Measurements from ENCODE around the gene TEX35.
"Not testable (repeated sequence)": the region's sequence is repeated elsewhere in the genome, so short reads cannot be mapped to it uniquely, and the experiment has no call there.

Gene TEX35

DNA sequence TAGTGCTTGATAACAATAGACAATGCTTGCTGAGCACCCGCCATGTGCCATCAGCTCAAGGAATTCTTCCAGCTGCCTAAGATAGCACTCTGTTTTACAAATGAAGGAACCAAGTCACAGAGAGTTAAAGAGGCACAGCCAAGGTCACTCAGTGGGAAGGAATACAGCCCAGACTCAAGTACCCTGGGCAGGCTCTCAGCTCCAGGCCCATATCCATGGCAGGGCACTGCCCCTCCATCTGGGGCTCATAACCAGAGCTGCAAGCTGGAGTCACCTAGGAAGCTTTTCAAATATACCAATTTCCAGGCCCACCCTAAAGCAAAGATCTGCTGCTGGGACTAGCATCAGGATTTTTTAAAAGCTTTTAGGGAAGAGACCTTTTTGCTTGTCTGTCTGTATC, 17.8 kb upstream of the TEX35 start:
- DNase-seq: no peak

DNA sequence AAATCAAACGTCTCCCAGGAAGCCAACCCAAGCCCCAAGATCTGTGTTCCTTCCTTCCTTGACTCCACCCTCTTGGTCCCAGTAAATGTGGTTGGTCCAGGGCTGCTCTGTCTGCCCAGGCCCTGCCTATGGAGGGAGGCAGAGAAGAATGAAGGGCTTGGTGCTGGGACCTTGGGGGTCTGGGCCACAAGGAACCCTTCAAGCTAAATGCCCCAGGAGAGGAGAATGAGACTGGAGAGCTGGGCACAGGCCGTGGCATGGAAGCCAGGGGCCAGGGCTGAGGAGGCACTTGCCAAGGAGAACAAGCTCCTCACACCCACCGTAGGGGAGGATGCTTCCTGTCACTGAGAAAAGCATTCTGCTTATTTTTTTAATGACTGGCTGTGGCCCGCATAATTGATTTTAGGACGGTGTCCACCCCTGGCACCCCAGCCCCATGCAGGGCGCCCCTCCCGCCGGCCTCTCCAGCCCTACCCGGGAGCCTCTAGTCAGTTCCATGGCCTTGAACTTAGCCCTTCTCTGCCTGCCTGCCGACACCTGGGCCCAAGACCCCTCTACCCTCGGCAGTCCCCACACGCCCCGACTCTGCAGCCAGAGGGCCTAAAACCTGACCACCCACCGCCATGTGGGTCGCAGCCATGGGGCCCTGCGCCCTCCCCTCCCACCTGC, 17.0 kb upstream of the TEX35 start:
- no peak for DNase-seq

DNA sequence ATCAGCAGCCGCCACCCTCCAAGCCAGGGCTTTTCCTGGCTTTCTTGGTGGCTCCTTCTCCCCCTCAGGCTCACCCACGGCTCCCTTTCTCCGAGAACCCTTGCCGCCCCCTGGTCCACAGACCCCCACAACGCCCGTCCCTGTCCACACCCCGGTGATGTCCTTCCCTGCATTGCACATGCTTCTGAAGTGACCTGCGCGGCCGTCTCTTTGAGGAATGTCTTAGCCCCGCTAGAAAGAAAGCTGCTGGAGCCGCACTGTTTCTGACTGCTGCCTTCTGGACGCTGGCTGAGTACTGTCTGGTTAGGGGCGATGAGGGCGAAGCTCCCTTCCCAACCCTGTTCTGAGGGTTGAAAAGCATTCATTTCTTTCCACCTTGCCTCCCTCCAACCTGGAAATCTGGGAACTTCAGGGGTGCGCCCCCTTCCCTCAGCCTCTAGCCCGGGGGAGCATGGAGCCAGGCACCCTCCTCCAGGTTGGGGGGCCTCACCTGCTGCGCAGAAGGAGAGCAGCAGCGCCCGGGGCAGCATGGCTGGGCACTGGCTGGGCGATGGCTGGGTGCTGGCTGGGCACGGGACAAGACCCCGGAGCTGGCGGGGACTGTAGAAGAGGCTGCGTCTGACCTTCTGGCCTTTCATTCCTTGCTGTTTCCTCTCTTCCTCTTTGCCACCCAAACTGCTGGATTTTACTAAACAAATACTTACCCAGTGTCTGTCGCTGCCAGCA, 16.3 kb upstream of the TEX35 start, which contains the start of gene CLEC20A:
CLEC20A (minus strand) TSS at position 555 of the 726 bp plus-strand sequence; CDS start at position 530, 25 bp downstream.
- no peak for DNase-seq

DNA sequence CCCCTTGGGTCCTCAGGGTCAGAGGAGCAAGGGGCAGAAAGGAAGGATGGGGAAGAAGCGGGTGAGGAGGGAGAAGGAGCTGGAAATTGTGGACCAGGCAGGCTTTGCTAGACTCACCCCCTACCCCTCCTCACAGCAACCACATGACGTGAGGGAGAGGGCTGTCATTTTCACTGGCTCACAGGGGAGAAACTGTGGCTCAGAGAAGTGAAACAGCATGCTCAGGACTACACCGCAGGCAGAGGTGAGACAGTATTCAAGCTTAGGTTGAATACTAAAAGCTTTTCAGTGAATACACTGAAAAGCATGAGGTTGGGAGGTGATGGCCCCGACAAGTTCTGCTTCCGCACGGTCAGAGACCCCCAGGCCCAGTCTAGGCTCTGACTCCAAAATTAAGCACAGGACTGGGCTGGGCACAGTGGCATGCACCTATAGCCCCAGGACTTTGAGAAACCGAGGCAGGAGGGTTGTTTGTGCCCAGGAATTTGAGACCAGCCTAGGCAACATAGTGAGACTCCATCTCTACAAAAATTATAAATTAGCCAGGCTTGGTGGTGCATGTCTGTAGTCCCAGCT, 14.9 kb upstream of the TEX35 start:
- no peak for DNase-seq

DNA sequence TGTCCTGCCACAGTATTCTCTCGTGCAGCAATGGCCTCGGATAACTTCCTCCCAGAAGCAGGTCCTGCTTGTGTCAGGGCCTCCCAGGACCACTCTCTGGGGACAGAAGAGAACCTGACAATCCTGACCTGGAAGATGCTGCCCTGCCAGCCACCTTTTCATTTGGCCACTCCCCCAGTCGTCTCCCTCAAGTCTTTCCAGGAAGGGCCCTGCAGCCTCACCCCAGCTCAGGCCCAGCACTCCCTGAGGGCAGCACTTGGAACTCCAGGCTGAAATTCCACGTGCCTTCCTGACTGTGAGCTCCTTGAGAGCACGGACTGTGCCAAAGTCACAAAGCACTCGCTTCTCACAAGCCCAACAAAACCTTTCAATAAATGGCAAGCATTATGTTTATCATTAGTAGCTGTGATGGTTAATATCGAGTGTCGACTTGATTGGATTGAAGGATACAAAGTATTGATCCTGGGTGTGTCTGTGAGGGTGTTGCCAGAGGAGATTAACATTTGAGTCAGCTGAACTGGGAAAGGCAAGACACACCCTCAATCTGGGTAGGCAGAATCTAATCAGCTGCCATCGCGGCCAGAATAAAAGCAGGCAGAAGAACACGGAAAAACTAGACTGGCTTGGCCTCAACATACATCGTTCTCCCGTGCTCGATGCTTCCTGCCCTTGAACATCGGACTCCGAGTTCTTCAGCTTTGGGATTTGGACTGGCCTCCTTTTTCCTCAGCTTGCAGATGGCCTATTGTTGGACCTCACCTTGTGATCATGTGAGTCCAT, 13.8 kb upstream of the TEX35 start:
- DNase-seq: no peak

DNA sequence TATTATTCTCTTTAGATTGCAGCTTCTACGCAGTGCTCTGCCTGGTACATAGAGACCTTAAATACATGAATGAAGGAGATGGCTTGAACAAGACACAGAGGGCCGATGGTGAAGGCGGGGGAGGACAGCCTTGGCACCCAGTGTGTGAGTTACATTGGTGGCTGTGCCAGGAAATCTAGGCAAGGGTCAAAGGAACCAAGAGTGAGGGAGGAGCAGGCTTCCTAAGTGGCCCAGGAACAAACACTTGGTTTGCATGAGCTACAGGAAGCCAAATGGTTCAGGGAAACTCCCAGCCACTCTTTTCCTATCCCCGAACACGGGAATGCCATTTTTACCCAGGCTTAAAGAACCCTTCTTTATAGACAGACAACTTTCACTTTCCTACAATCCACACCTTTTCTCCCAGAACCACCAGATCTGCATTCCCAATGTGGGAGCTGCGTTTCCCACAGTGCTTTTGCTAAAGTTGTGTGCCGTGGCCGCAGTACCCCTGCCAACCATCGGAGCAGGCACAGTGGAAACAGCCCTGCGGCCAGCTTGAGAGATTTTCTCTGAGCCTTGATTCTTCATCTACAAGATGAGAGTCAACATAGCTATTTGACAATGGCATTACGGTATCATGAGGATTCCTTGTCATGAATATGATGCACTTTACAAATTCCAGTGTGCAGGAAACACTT, 12.7 kb upstream of the TEX35 start:
- no peak for DNase-seq

DNA sequence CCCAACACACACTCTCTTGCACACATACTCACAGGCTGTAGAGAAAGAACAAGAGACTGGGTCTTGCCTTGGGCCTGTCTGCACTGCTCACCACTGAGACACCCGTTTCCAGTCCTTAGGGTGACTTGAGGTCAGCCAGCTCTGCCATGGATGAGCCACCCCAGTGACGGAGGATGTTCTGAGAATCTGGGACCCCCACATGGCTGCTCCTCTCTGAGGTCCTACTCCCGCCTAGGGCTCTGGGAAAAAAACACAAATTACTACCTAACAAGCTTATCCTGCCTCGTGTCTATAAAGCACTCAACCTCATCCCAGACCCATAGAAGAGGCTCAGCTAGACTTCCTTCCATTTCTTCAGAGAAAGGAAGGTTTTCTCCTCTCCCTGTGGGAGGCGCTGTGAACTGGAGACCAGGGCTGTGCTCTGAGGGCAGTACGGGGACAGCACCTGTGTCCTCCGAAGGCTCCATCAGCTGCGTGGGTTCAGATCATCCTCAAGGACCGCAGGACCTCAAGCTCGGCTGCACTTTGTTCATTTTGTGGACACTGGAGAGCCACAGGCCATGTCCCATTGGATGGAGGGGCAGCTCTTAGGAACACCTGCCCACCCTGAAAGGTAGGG, 11.9 kb upstream of the TEX35 start:
- DNase-seq: no peak

DNA sequence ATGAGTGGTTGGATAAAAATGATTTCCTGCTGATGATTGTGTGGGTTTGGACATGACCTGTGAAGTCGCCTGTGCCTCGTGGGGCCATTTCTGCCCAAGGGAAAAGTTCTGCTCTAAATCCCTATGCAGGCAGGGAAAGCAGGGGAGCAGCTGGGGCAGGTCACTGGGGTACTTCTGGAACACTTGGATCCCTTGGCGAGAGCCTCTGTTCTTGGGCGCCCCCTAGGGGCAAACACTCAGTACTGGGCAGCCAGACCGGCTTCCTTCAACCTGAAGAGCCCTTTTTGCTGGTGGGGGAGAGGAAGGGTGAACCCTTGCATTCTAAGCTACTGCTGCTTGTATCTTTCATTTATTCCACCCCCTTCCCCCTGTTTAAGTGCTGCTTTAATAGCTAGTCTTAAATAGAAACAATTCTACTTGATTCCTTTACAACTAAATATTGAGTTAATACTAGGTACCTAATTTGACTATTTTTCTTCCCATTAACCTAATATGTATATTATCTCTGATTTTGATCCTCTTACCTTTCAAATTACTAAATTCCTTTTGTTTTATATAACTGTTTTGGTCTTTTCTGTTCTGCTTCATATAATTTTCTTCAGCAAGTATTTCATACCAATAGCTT, 11.1 kb upstream of the TEX35 start:
- peak; percentile 74 for DNase-seq

DNA sequence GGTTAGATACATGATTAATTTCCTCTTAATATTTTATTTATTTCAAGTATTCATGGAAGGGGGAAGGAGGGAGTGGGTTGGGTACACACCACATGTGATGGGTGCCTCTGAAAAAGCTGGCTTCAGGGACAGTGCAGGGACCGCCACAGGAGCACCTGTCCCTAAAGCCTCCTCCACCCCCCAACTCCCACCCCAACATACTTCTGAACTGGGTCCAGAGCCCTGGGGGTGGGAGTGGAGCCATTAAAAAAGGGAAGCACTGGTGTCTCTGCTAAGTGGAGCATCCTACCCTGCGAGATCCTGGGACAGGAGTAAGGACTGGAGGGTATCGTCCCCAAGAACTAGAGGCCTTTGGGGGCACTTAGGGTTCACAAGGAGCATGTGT, 10.6 kb upstream of the TEX35 start:
- DNase-seq: no peak

DNA sequence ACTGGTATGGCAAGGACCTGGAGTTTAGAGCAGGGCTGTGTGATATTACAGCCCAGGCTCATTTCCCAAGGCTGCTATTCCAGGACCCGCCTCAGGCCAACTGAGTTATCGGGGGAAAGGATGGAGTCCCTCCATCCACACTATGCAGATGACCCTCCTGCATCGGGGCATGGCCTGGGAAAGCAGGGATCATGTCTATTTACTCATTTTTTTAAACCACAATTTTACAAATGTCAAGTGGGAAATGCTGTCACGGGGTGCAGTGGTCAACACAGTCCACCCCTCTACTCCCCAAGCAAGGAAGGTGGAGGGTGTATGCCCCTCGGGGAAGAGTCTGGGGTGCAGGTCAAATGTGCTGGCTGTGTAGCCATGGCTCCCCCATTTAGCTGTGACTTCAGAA, 10.1 kb upstream of the TEX35 start:
- no peak for DNase-seq

DNA sequence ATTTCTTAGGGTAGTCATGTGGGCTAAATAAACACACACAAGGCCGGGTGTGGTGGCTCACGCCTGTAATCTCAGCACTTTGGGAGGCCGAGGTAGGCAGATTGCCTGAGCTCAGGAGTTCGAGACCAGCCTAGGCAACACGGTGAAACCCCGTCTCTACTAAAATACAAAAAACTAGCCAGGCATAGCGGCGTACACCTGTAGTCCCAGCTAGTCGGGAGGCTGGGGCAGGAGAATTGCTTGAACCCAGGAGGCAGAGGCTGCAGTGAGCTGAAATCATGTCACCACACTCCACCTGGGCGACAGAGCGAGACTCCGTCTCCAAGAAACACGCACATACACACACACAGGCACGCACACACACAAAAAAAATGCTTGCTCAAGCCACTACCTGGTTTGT, 9.6 kb upstream of the TEX35 start:
- not testable (repeated sequence) for DNase-seq

DNA sequence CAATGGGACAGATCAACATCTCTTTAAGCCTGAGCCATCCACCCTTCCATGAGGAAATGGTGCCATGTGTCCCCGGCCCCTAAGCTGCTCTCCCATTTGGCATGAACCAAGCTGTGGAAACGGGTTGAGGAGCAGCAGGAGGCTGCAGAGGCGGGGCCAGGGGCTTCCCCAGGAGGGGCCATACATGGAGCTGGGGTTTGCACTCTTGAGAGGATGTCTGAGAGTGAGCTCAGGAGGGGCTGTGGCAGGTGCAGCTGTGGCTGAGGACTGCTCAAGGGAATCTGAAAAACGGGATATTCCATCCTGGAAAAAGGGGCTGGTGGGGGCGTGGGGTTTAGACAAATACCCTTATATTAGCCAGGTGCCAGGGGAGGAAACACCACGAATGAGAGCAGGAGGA, 9.1 kb upstream of the TEX35 start:
- DNase-seq: no peak

DNA sequence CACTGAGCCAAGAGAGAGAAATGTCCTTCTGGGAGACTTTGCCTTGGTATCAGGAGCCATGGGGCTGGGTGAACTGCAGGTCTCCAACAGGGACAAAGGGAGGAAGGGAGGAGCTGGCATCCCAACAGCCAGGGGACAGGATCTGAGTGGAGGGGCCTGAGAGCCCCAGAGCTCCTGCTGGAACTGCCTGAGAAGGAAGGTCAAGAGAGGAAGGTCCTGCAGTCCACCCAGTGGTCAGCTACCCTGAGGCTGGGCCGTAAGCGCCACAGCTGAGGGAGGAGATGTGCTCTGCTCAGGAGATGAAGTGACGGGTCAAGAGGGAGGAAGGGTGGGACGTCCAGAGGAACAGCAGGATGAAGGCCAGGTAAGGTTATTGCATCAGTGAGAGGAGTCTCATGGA, 8.6 kb upstream of the TEX35 start:
- DNase-seq: no peak

DNA sequence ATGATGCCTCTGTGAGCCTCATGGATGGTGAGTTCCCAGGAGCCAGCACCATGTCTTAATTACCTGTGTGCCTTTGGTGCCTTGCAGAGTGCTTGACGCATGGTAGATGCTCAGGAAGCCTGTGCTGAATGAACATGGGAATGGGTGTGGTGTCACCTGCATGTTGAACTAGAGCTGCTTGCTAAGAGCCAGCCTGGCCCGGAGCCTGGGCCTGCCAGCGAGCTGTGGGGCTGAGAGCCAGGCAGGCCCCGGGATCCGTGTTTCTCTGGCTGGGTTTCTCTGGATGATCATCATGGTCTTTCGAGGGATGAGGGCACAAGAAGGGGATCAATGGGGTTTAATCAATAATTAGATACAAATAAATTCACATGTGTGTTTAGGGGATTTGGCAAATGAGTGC, 6.7 kb upstream of the TEX35 start:
- DNase-seq: no peak

DNA sequence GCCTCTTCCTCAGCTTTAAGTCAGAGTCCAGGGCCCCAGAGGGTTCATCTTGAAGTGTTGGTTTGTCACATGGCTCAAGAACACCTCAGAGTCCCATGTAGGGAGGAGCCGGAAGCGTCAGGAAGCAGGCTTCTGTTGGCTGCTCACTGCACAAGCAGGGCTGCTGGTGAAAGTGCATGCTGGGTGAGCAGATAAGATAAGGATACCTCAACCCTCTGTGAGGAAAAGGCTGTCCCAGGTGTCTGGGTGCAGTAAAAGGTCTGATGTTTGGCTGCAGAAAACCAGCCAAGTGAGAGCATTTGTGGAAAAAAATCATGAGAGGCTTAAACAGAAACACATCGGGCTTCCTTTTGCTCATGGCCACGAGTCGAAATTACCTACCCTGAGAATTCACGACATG, 6.2 kb upstream of the TEX35 start:
- DNase-seq: no peak

DNA sequence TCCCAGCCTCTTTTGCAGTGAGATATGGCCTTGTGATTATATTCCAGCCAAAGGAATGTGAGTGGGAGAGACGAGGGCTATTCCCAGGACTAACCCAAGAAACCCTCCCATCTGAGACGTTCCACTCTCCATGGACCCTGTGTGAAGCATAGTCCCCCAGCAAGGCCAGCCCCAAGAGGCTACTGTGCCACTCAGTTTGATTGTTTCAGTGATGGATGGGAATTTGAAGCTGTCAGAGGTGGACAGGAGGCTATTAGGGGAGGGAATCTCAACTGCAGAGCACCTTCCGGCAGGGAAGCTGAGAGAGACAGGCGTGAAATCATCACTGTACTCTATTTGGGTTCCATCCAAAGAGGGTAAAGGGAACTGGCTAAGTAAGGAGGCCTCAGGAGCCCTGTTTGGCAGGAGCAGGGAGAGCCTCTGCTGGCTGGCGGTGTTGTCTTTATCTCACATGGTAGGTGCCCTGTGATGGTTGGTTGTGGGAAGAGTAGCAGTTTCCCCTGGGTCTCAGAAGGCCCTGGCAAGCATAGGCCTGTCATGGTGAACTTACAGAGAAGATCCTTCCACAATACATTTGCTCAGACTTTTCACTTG, 3.4 kb upstream of the TEX35 start:
- no peak for DNase-seq

DNA sequence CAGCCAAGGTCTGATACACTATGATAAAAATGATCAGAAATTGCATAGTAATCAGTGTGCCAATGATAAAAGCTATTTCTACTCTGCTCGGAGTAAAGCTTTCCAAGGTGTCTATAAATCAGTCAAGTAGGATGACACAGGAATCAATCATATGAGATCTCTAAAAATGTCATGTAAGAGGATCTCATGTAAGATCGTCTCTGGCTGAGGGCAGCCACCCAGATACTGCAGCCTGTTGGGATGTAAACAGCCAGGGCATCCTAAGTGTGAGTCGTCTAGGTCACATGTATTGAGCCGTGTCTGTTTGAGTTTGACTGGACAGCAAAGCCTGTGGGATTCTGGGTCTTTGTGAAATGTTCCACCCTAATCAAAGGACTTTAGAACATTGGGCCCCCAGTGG, 2.8 kb upstream of the TEX35 start:
- no peak for DNase-seq

DNA sequence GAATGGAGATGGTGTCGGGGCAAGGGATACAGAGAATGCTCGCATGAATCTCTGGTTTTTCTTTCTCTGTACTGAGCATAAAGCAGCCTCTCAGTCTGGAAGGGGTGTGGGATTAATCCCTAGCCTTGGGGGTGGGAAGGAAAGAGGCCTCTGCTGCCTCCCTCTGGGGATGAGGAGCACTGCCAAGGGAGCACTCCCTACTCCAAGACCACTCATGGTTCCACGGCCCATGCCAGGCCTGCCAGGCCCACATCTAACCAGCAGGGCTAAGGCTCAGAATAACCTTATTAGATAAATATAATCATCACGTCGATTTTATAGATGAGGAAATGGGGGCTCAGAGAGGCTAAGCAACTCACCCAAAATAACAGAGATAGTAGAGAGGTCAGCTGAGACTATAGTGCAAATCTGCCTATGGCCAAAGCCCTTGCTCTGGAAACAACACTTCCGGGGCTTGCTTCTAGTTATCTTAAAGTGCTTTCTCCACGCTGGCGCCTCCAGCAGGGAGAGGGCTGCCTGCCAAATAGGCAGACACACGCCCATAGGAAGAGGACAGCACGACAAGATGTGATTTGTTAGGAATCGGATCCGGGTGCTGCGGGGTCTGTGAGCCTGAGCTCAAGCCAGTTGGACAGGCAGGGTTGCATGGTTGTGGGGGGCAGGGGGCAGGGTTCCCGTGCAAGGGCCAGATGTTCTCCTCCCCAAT, 522 bp downstream of the TEX35 start:
- DNase-seq: no peak

DNA sequence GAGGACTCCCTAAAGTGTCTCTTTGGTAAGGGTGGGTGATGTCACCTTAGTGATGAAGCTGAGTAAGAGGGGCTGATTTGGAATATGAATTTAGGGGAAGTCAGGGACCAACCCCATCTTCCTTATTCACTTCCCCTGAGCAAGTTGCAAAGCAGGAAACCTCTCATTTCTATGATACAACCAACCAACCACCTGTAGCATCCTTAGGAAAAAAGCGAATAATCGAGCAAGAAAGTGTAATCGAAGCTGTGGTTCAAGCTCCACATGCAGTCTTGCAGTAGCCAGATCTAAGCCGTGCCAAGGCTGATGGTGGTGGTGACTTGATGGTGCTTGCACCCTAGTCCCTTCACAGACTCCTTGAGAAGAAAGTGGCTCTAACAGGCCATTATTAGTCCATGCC, 3.2 kb downstream of the TEX35 start:
- DNase-seq: no peak

DNA sequence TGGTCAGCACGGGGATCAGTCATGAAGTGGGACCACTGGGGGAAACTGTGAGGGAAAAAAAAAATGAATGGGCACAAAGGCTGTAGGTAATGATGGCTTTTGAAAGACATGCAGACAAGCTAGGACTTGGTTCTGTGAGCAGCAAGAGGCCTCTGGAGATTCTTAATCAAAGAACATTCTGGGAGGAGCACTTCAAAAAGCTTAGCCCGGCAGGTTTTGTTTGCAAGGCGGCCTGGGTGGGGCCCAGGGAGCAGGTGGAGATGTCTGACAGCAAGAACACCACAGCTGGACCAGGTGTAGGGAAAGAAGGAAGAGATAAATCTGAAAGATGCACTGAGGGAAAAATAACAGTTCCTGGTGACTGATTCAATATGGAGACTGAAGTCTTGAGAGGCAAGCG, 6.0 kb downstream of the TEX35 start:
- DNase-seq: no peak

DNA sequence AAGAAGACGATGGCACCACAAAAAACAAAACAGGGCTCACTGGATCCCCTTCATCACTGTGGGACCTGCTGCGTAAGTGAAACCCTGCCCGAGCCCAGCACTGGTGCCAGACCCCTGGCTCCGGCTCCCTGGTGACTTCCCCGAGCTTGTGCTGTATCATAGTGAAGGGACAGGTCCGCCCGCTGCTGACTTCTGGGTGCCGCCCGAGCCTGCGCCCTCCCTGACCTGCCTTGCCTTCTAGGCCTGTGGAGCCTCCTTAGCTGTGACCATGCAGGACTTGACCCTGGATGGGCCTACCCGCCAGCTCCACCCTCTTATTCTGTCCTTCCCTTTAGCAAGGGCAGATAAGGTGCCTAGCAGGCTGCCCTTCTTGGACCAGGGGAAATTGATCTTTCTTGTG, 7.9 kb downstream of the TEX35 start:
- DNase-seq: no peak
